GM12878 (cell line): Measurements from ENCODE around the gene DDRGK1. TPM values are rescaled to one million over a fixed set of nuclear protein-coding genes. Genes with fewer than 3 reads are reported as not detected.

Experiments used
- ATAC-seq: fragments of 200-7000 bp; cut with Tn5 transposase; 3 replicates; pipeline ENCODE4 v1.9.1; 2020; ENCODE audit warnings: mild to moderate bottlenecking, moderate library complexity
- BruUV-seq: library from RNA; stranded (reverse); fragments of 400-500 nt; replicated peaks from 2 replicates; lab custom pipeline; 2021; lab: Mats Ljungman, UMichigan
- CTCF ChIA-PET: fragments of 300-600 bp; sonication (Branson Sonifier 250); formaldehyde crosslinking; extraction: SDS; loops from one replicate; lab custom pipeline; 2021; ENCODE audit warnings: inconsistent platforms; lab: Yijun Ruan, JAX
- POLR2A ChIA-PET: fragments of 350-600 bp; formaldehyde crosslinking; extraction: SDS; loops from one replicate; lab custom pipeline; 2021; ENCODE audit warnings: inconsistent platforms; lab: Charles Lee
- RAD21 ChIA-PET: fragments of 300-600 bp; sonication (Branson Sonifier 250); formaldehyde crosslinking; loops from one replicate; lab custom pipeline; 2023; ENCODE audit warnings: antibody characterized with exemption; ENCODE audit not compliant: unreplicated experiment; lab: Charles Lee
- SMC1A ChIA-PET: fragments of 300-600 bp; sonication (Branson Sonifier 250); formaldehyde crosslinking; loops from one replicate; lab custom pipeline; 2023; ENCODE audit not compliant: unreplicated experiment, uncharacterized antibody; lab: Charles Lee
- DNase-seq: peaks from one replicate; pipeline ENCODE4 v3.0.0-alpha.2; 2011; ENCODE audit warnings: low read depth, low spot score
- FAIRE-seq: peaks from 3 replicates; lab custom pipeline; 2011; peaks lifted over from hg19 to GRCh38; lab: Jason Lieb, UNC
- H2AFZ ChIP-seq: 2 replicates; pipeline ENCODE4 v1.6.0; 2011; ENCODE audit warnings: low read depth, low read length, control low read depth; ENCODE audit not compliant: control insufficient read depth
- H3K27ac ChIP-seq: 2 replicates; pipeline ENCODE4 v1.5.1; 2011; ENCODE audit warnings: control low read depth; ENCODE audit not compliant: control insufficient read depth, insufficient read depth
- H3K27me3 ChIP-seq, 2 experiments: replicated peaks in 1 of 2; 2 replicates each; pipeline versions ENCODE4 v1.6.0 to v1.6.1; 2011; ENCODE audit warnings: low read length in 1 of 2; ENCODE audit not compliant: control insufficient read depth in 2 of 2, insufficient read depth in 2 of 2
- H3K36me3 ChIP-seq, 2 experiments: 2 replicates each; pipeline ENCODE4 v1.5.1; 2011; ENCODE audit warnings: low read length in 1 of 2; ENCODE audit not compliant: control insufficient read depth in 2 of 2, insufficient read depth in 2 of 2
- H3K4me1 ChIP-seq: 2 replicates; pipeline ENCODE4 v1.6.1; 2011; ENCODE audit warnings: mild to moderate bottlenecking, low read length, moderate library complexity, mixed read lengths; ENCODE audit not compliant: control insufficient read depth, insufficient read depth
- H3K4me2 ChIP-seq: 2 replicates; pipeline ENCODE4 v1.6.0; 2011; ENCODE audit warnings: control low read depth; ENCODE audit not compliant: control insufficient read depth, insufficient read depth
- H3K4me3 ChIP-seq: fragments of 200-600 bp; sonication (generic); 2 replicates; pipeline ENCODE4 v1.5.1; 2016
- H3K79me2 ChIP-seq: 2 replicates; pipeline ENCODE4 v1.6.0; 2011; ENCODE audit warnings: low read length; ENCODE audit not compliant: control insufficient read depth, insufficient read depth
- H3K9ac ChIP-seq: 2 replicates; pipeline ENCODE4 v1.8.0; 2011; ENCODE audit warnings: low read length, control low read depth, mixed read lengths; ENCODE audit not compliant: control insufficient read depth, insufficient read depth
- H3K9me3 ChIP-seq: replicated peaks from 3 replicates; pipeline ENCODE4 v1.5.1; 2011; ENCODE audit warnings: mild to moderate bottlenecking, low read length; ENCODE audit not compliant: control insufficient read depth, insufficient read depth
- H4K20me1 ChIP-seq: 2 replicates; pipeline ENCODE4 v1.6.0; 2011; ENCODE audit not compliant: control insufficient read depth, insufficient read depth
- BMI1 ChIP-seq: fragments of 450-650 bp; IDR thresholded peaks from 2 replicates; pipeline ENCODE4 v1.6.1; 2016; ENCODE audit warnings: mild to moderate bottlenecking, moderate library complexity, borderline replicate concordance
- GATAD2B ChIP-seq: fragments of 450-650 bp; conservative IDR thresholded peaks from 2 replicates; pipeline ENCODE4 v1.6.1; 2017; ENCODE audit warnings: low read depth, mild to moderate bottlenecking, moderate library complexity
- KDM1A ChIP-seq: fragments of 200-600 bp; sonication (generic); IDR thresholded peaks from 2 replicates; pipeline ENCODE4 v1.6.1; 2016; ENCODE audit warnings: borderline replicate concordance
- NBN ChIP-seq: fragments of 450-650 bp; IDR thresholded peaks from 2 replicates; pipeline ENCODE4 v1.6.1; 2016
- NKRF ChIP-seq: fragments of 450-650 bp; conservative IDR thresholded peaks from 2 replicates; pipeline ENCODE4 v1.6.1; 2017; ENCODE audit warnings: mild to moderate bottlenecking, moderate library complexity
- NR2F1 ChIP-seq: fragments of 450-650 bp; conservative IDR thresholded peaks from 2 replicates; pipeline ENCODE4 v1.6.1; 2017; ENCODE audit warnings: mild to moderate bottlenecking
- PAX8 ChIP-seq: fragments of 450-650 bp; IDR thresholded peaks from 2 replicates; pipeline ENCODE4 v1.6.1; 2017; ENCODE audit warnings: mild to moderate bottlenecking, moderate library complexity
- RELA ChIP-seq: fragments of 450-650 bp; IDR thresholded peaks from 2 replicates; pipeline ENCODE4 v1.8.0; 2014; ENCODE audit warnings: borderline replicate concordance; ENCODE audit not compliant: partially characterized antibody
- RUNX3 ChIP-seq: IDR thresholded peaks from 2 replicates; pipeline ENCODE4 v1.6.1; 2012; ENCODE audit warnings: low read length, inconsistent platforms
- SMARCA5 ChIP-seq: fragments of 450-650 bp; IDR thresholded peaks from 2 replicates; pipeline ENCODE4 v1.6.1; 2017; ENCODE audit warnings: mild to moderate bottlenecking
- TBL1XR1 ChIP-seq: IDR thresholded peaks from 2 replicates; pipeline ENCODE4 v1.6.1; 2012; ENCODE audit warnings: low read depth, low read length, improper control_type of control experiment
- TCF12 ChIP-seq: IDR thresholded peaks from 2 replicates; pipeline ENCODE4 v1.6.1; 2011; ENCODE audit warnings: low read depth, mild to moderate bottlenecking, low read length
- ZNF207 ChIP-seq: fragments of 450-650 bp; IDR thresholded peaks from 2 replicates; pipeline ENCODE4 v1.6.1; 2014; ENCODE audit warnings: antibody characterized with exemption, mild to moderate bottlenecking, borderline replicate concordance
- ZNF24 ChIP-seq: fragments of 450-650 bp; IDR thresholded peaks from 2 replicates; pipeline ENCODE4 v1.6.1; 2017; ENCODE audit warnings: antibody characterized with exemption, mild to moderate bottlenecking
- WGBS: methylation state at CpG from one replicate; pipeline ENCODE4 v1.1.6; 2016; ENCODE audit warnings: low lambda C conversion rate; ENCODE audit not compliant: insufficient replicate concordance, insufficient coverage; ENCODE audit errors: missing lambda C conversion rate; 5-methylcytosine and 5-hydroxymethylcytosine counted together
- in situ Hi-C: fragments of 300-500 bp; cut with MboI; formaldehyde crosslinking; loops from 9 replicates; pipeline ENCODE4 v1.14.3; 2018; ENCODE audit warnings: mixed read lengths
- intact Hi-C: fragments of 100-400 bp; cut with micrococcal nuclease; formaldehyde crosslinking; loops from one replicate; pipeline ENCODE4 v1.14.2; 2022; ENCODE audit not compliant: unreplicated experiment
- polyA plus RNA-seq, 11 experiments: library from polyadenylated mRNA; depleted of rRNA in 4 of 11; unstranded in 6 of 11; stranded (reverse) in 5 of 11; fragments of >200 nt; fragmentation: Nextera tagmentation in 4 of 11; fragmentation: Illumina TruSeq in 1 of 11; extraction: Ambion mirVana in 4 of 11; extraction: Trizol in 1 of 11; gene quantifications; 1 replicate in 1 of 11; 2 replicates in 10 of 11; pipeline versions ENCODE4 v1.2.1 to v1.2.3, GENCODE V29; 2011 to 2016; ENCODE audit warnings: inconsistent platforms in 2 of 11, missing spikeins in 2 of 11, low read depth in 1 of 11
- total RNA-seq, 4 experiments: library from RNA; depleted of rRNA in 3 of 4; stranded (reverse); fragments of >200 nt in 3 of 4; fragmentation: Illumina TruSeq in 1 of 4; extraction: Trizol in 1 of 4; gene quantifications; 2 replicates each; pipeline versions ENCODE4 v1.2.1 to v1.2.3, GENCODE V29; 2013 to 2021
- TF ChIP-seq, protein P1 (sequence below), 3 experiments: IDR thresholded peaks in 2 of 3; conservative IDR thresholded peaks in 1 of 3; 2 replicates each; pipeline ENCODE4 v1.5.1; 2011; ENCODE audit warnings: low read depth in 3 of 3, low read length in 3 of 3, mild to moderate bottlenecking in 3 of 3, control low read depth in 2 of 3, moderate library complexity in 2 of 3, inconsistent platforms in 1 of 3, mixed read lengths in 1 of 3; ENCODE audit not compliant: control insufficient read depth in 2 of 3, insufficient read depth in 1 of 3; ENCODE audit errors: extremely low read depth in 1 of 3
- TF ChIP-seq, protein P2 (sequence below): IDR thresholded peaks from 2 replicates; pipeline ENCODE4 v1.6.1; 2012; ENCODE audit warnings: low read depth, low read length, improper control_type of control experiment
- TF ChIP-seq, protein P3 (sequence below): fragments of 450-650 bp; formaldehyde crosslinking; IDR thresholded peaks from 2 replicates; pipeline ENCODE4 v1.4.0; 2022; ENCODE audit warnings: mild to moderate bottlenecking, moderate library complexity

The DDRGK1 gene
- total and polyA plus RNA-seq, 10 of the 15 experiments (the other 5 are each of a cell fraction or from before 2014, with no cell fraction given): 4.0 to 55.2 (median 39.7) TPM

- Histone ChIP-seq H3K36me3 (no peaks in the 10 kb centered on the region), H4K20me1 (0 out of 2 replicates have a peak, but pooled peaks cover 4% of the 10 kb centered on the region), H3K4me2 (peak overlapping the region; percentile 91), H3K9ac (peak overlapping the region; percentile 58; the same call in 1 of the 2 replicates), H3K27ac (peak overlapping the region; percentile 73), H3K79me2 (peaks cover 74% of the 10 kb centered on the region), H2AFZ (no peak overlapping the region), H3K4me3 (peak overlapping the region; percentile 41), H3K4me1 (peaks cover 18% of the 10 kb centered on the region), H3K9me3 (no peaks in the 10 kb centered on the region), H3K27me3 (no peaks in the 10 kb centered on the region)
- ChIA-PET SMC1A (interaction anchor here (0.7 to 1.3 kb wide), 4 partner anchors 9 to 129 kb away, joined by 3 to 5 read pairs (median 3); partner anchors contain the start of gene SLC4A11), RAD21 (interaction anchor here (0.5 to 1.2 kb wide), 4 partner anchors 15 to 160 kb away, joined by 3 to 5 read pairs (median 3); partner anchors contain the start of gene ITPA), CTCF (no interaction called here), POLR2A (interaction anchor here (2.1 kb wide), 1 partner anchor 47 kb away, joined by 7 read pairs; no protein-coding TSS in a partner anchor)
- 17% methylated on average over 8 of the region's 8 CpGs for WGBS
- no TSS peak for BruUV-seq
- DNase-seq: peak; percentile 55
- peak; percentile 90 for FAIRE-seq
- intact Hi-C loops: no loop called here
- in situ Hi-C loops: no loop called here
- ATAC-seq: peak; percentile 82
- TF ChIP-seq, protein P1, sequence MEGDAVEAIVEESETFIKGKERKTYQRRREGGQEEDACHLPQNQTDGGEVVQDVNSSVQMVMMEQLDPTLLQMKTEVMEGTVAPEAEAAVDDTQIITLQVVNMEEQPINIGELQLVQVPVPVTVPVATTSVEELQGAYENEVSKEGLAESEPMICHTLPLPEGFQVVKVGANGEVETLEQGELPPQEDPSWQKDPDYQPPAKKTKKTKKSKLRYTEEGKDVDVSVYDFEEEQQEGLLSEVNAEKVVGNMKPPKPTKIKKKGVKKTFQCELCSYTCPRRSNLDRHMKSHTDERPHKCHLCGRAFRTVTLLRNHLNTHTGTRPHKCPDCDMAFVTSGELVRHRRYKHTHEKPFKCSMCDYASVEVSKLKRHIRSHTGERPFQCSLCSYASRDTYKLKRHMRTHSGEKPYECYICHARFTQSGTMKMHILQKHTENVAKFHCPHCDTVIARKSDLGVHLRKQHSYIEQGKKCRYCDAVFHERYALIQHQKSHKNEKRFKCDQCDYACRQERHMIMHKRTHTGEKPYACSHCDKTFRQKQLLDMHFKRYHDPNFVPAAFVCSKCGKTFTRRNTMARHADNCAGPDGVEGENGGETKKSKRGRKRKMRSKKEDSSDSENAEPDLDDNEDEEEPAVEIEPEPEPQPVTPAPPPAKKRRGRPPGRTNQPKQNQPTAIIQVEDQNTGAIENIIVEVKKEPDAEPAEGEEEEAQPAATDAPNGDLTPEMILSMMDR (IDR thresholded peaks at IDR 0.05 in 2 of 3, conservative IDR thresholded peaks at IDR 0.05 in 1 of 3; ENCODE audit: control insufficient read depth in 2 of 3, extremely low read depth in 1 of 3, insufficient read depth in 1 of 3, low read depth in 3 of 3, low read length in 3 of 3): no peak
- TF ChIP-seq NKRF (no peak), SMARCA5 (no peak), PAX8 (no peak), RELA (no peak), NBN (no peak), KDM1A (no peak), RUNX3 (peak; percentile 73; the same call in 1 of the 2 replicates), TBL1XR1 (no peak), NR2F1 (no peak), TCF12 (no peak), BMI1 (no peak), ZNF207 (no peak), GATAD2B (no peak), ZNF24 (no peak)
- TF ChIP-seq, protein P2, sequence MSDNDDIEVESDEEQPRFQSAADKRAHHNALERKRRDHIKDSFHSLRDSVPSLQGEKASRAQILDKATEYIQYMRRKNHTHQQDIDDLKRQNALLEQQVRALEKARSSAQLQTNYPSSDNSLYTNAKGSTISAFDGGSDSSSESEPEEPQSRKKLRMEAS: no peak
- TF ChIP-seq, protein P3, sequence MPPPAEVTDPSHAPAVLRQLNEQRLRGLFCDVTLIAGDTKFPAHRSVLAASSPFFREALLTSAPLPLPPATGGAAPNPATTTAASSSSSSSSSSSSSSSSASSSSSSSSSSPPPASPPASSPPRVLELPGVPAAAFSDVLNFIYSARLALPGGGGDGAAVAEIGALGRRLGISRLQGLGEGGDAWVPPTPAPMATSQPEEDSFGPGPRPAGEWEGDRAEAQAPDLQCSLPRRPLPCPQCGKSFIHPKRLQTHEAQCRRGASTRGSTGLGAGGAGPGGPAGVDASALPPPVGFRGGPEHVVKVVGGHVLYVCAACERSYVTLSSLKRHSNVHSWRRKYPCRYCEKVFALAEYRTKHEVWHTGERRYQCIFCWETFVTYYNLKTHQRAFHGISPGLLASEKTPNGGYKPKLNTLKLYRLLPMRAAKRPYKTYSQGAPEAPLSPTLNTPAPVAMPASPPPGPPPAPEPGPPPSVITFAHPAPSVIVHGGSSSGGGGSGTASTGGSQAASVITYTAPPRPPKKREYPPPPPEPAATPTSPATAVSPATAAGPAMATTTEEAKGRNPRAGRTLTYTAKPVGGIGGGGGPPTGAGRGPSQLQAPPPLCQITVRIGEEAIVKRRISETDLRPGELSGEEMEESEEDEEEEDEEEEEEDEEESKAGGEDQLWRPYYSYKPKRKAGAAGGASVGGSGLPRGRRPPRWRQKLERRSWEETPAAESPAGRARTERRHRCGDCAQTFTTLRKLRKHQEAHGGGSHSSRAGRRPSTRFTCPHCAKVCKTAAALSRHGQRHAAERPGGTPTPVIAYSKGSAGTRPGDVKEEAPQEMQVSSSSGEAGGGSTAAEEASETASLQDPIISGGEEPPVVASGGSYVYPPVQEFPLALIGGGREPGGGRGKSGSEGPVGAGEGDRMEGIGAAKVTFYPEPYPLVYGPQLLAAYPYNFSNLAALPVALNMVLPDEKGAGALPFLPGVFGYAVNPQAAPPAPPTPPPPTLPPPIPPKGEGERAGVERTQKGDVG (CRISPR knock-in tag): no peak
Observed at GRCh38 chr20:3156811-3157619, 47.5 kb downstream of the DDRGK1 start.
